ENCODE results near the gene PKMYT1.
A peak's percentile ranks its signal among the peaks of the same experiment; 100 is the strongest.
"Not testable (repeated sequence)": the region's sequence is repeated elsewhere in the genome, so short reads cannot be mapped to it uniquely, and the experiment has no call there.

PKMYT1 gene

GRCh38 chr16:2936436-2937011, 43.7 kb downstream of the PKMYT1 start:
- no peak for DNase-seq (ENCODE audit: low read depth in 3 of 3, low spot score in 1 of 3)

- DNase-seq (ENCODE audit: low read depth in 3 of 3, low spot score in 1 of 3): no peak
Observed at GRCh38 chr16:2934450-2934849, 45.8 kb downstream of the PKMYT1 start.

- DNase-seq (ENCODE audit: low read depth in 3 of 3, low spot score in 1 of 3): no peak
Observed at GRCh38 chr16:2933701-2934100, 46.5 kb downstream of the PKMYT1 start.

GRCh38 chr16:2933136-2933535, 47.1 kb downstream of the PKMYT1 start:
- no peak for DNase-seq (ENCODE audit: low read depth in 3 of 3, low spot score in 1 of 3)

GRCh38 chr16:2931231-2931914, 48.9 kb downstream of the PKMYT1 start:
- DNase-seq (ENCODE audit: low read depth in 3 of 3, low spot score in 1 of 3): not testable (repeated sequence)

- no peak for DNase-seq (ENCODE audit: low read depth in 3 of 3, low spot score in 1 of 3)
Observed at GRCh38 chr16:2930236-2930635, 50.0 kb downstream of the PKMYT1 start.

GRCh38 chr16:2929693-2930092, 50.6 kb downstream of the PKMYT1 start:
- DNase-seq (ENCODE audit: low read depth in 3 of 3, low spot score in 1 of 3): no peak

- DNase-seq (ENCODE audit: low read depth in 3 of 3, low spot score in 1 of 3): no peak
Observed at GRCh38 chr16:2928796-2929195, 51.5 kb downstream of the PKMYT1 start.

GRCh38 chr16:2928151-2928550, 52.1 kb downstream of the PKMYT1 start:
- DNase-seq (ENCODE audit: low read depth in 3 of 3, low spot score in 1 of 3): not testable (repeated sequence)

- peak; percentile 71 to 74 (median 73) for DNase-seq (ENCODE audit: low read depth in 3 of 3, low spot score in 1 of 3)
Observed at GRCh38 chr16:2927010-2927646, 53.1 kb downstream of the PKMYT1 start.

GRCh38 chr16:2926650-2926999, 53.6 kb downstream of the PKMYT1 start:
- DNase-seq (ENCODE audit: low read depth in 3 of 3, low spot score in 1 of 3): no peak

- no peak for DNase-seq (ENCODE audit: low read depth in 3 of 3, low spot score in 1 of 3)
Observed at GRCh38 chr16:2925951-2926649, 54.1 kb downstream of the PKMYT1 start.

GRCh38 chr16:2924901-2925755, 55.1 kb downstream of the PKMYT1 start:
- DNase-seq (ENCODE audit: low read depth in 3 of 3, low spot score in 1 of 3): no peak

GRCh38 chr16:2923481-2923880, 56.8 kb downstream of the PKMYT1 start:
- DNase-seq (ENCODE audit: low read depth in 3 of 3, low spot score in 1 of 3): no peak

Measured in stimulated activated CD4-positive, alpha-beta T cell treated with anti-CD3 and anti-CD28 coated beads, TNF-alpha, amount 100 ng/mL, for 1 hour (primary cell).